GM18498 (cell line): ENCODE results near the gene KRTAP10-3.

Source experiments
- ATAC-seq: cut with Tn5 transposase; IDR thresholded peaks from one replicate; pipeline ENCODE4 v1.9.1; 2021; ENCODE audit warnings: mild to moderate bottlenecking, moderate library complexity; ENCODE audit not compliant: unreplicated experiment

Gene KRTAP10-3

GRCh38 chr21:44530221-44530902, 28.2 kb downstream of the KRTAP10-3 start:
- ATAC-seq = no peak

- no peak for ATAC-seq
Measured at GRCh38 chr21:44529503-44530125, 29.0 kb downstream of the KRTAP10-3 start.

- no peak for ATAC-seq
Measured at GRCh38 chr21:44529011-44529421, 29.6 kb downstream of the KRTAP10-3 start.

GRCh38 chr21:44528634-44528995, 30.0 kb downstream of the KRTAP10-3 start:
- no peak for ATAC-seq

- ATAC-seq = no peak
Measured at GRCh38 chr21:44527983-44528633, 30.5 kb downstream of the KRTAP10-3 start.

GRCh38 chr21:44527156-44527982, 31.2 kb downstream of the KRTAP10-3 start:
- no peak for ATAC-seq

- no peak for ATAC-seq
Measured at GRCh38 chr21:44526096-44526997, 32.2 kb downstream of the KRTAP10-3 start.

- ATAC-seq = no peak
Measured at GRCh38 chr21:44525391-44526095, 33.1 kb downstream of the KRTAP10-3 start.

- ATAC-seq = no peak
Measured at GRCh38 chr21:44524414-44525371, 33.9 kb downstream of the KRTAP10-3 start.

- no peak for ATAC-seq
Measured at GRCh38 chr21:44523567-44524413, 34.8 kb downstream of the KRTAP10-3 start.

GRCh38 chr21:44522753-44523204, 35.8 kb downstream of the KRTAP10-3 start:
- no peak for ATAC-seq

GRCh38 chr21:44521928-44522752, 36.5 kb downstream of the KRTAP10-3 start:
- ATAC-seq = no peak

- no peak for ATAC-seq
Measured at GRCh38 chr21:44521301-44521927, 37.2 kb downstream of the KRTAP10-3 start.

- no peak for ATAC-seq
Measured at GRCh38 chr21:44520326-44521300, 38.0 kb downstream of the KRTAP10-3 start.
